IMR-90 (cell line): ENCODE data around the gene CAMK2G. TPM values are rescaled to one million over a fixed set of nuclear protein-coding genes. Genes with fewer than 3 reads are reported as not detected.

Experiments used
- ATAC-seq: fragments of 200-7000 bp; cut with Tn5 transposase; 2 replicates; pipeline ENCODE4 v1.9.1; 2020; ENCODE audit warnings: low read depth, mild to moderate bottlenecking, moderate library complexity
- BruUV-seq: library from RNA; stranded (reverse); fragments of 400-500 nt; replicated peaks from 2 replicates; lab custom pipeline; 2021; lab: Mats Ljungman, UMichigan
- CTCF ChIA-PET: fragments of 300-600 bp; formaldehyde crosslinking; extraction: SDS; loops from one replicate; lab custom pipeline; 2021; ENCODE audit warnings: antibody characterized with exemption; lab: Yijun Ruan, JAX
- POLR2A ChIA-PET: fragments of 300-600 bp; sonication (Branson Sonifier 250); formaldehyde crosslinking; loops from one replicate; lab custom pipeline; 2022; ENCODE audit warnings: antibody characterized with exemption; ENCODE audit not compliant: unreplicated experiment; lab: Charles Lee
- DNase-seq: peaks from one replicate; pipeline ENCODE4 v3.0.0; 2013
- H2AFZ ChIP-seq: replicated peaks from 2 replicates; pipeline ENCODE3; 2013; ENCODE audit warnings: low read length, mild to moderate bottlenecking; ENCODE audit not compliant: poor library complexity
- H2AK5ac ChIP-seq: 2 replicates; pipeline ENCODE4 v1.6.1; 2013; ENCODE audit warnings: low read depth, low read length, inconsistent platforms
- H2AK9ac ChIP-seq: replicated peaks from 2 replicates; pipeline ENCODE3; 2013; ENCODE audit warnings: mild to moderate bottlenecking, low read depth, low read length, moderate library complexity; ENCODE audit not compliant: poor library complexity
- H2BK120ac ChIP-seq: 2 replicates; pipeline ENCODE4 v1.6.1; 2013; ENCODE audit warnings: low read depth, low read length, inconsistent platforms
- H2BK15ac ChIP-seq: 3 replicates; pipeline ENCODE4 v1.6.1; 2013; ENCODE audit warnings: low read depth, low read length, inconsistent platforms
- H2BK20ac ChIP-seq: 2 replicates; pipeline ENCODE4 v1.6.1; 2013; ENCODE audit warnings: low read depth, mild to moderate bottlenecking, inconsistent platforms, low read length, moderate library complexity
- H2BK5ac ChIP-seq: 2 replicates; pipeline ENCODE4 v1.6.1; 2013; ENCODE audit warnings: mild to moderate bottlenecking, low read depth, low read length, inconsistent platforms; ENCODE audit not compliant: poor library complexity, severe bottlenecking
- H3K14ac ChIP-seq: replicated peaks from 2 replicates; pipeline ENCODE4 v1.6.1; 2013; ENCODE audit warnings: low read depth, low read length, inconsistent platforms
- H3K18ac ChIP-seq: 2 replicates; pipeline ENCODE4 v1.6.1; 2013; ENCODE audit warnings: low read depth, low read length, control low read depth
- H3K23ac ChIP-seq: 2 replicates; pipeline ENCODE4 v1.6.1; 2013; ENCODE audit warnings: low read depth, low read length, inconsistent platforms
- H3K27ac ChIP-seq: 2 replicates; pipeline ENCODE4 v1.5.1; 2013; ENCODE audit warnings: mild to moderate bottlenecking, control low read depth, low read length; ENCODE audit not compliant: insufficient read depth
- H3K27me3 ChIP-seq: 2 replicates; pipeline ENCODE4 v1.6.1; 2013; ENCODE audit warnings: low read length; ENCODE audit not compliant: control insufficient read depth, insufficient read depth
- H3K36me3 ChIP-seq: 2 replicates; pipeline ENCODE4 v1.6.1; 2013; ENCODE audit warnings: low read length, mixed read lengths; ENCODE audit not compliant: control insufficient read depth, insufficient read depth
- H3K4ac ChIP-seq: 2 replicates; pipeline ENCODE4 v1.6.1; 2013; ENCODE audit warnings: low read depth, low read length, inconsistent platforms
- H3K4me1 ChIP-seq: 2 replicates; pipeline ENCODE4 v1.6.1; 2013; ENCODE audit warnings: low read length, mixed read lengths; ENCODE audit not compliant: control insufficient read depth, insufficient read depth
- H3K4me2 ChIP-seq: 2 replicates; pipeline ENCODE4 v1.6.1; 2013; ENCODE audit warnings: low read depth, mild to moderate bottlenecking, control low read depth, low read length, moderate library complexity
- H3K4me3 ChIP-seq: 2 replicates; pipeline ENCODE4 v1.5.1; 2013; ENCODE audit warnings: low read depth, mild to moderate bottlenecking, control low read depth, low read length, moderate library complexity; ENCODE audit not compliant: insufficient read depth
- H3K56ac ChIP-seq: 2 replicates; pipeline ENCODE4 v1.6.1; 2013; ENCODE audit warnings: low read length, inconsistent platforms; ENCODE audit not compliant: insufficient read depth; ENCODE audit errors: extremely low read depth
- H3K79me1 ChIP-seq, 2 experiments: 2 replicates each; pipeline ENCODE4 v1.6.1; 2013; ENCODE audit warnings: low read length in 2 of 2, inconsistent platforms in 1 of 2, low read depth in 1 of 2
- H3K9ac ChIP-seq: 2 replicates; pipeline ENCODE4 v1.6.1; 2013; ENCODE audit warnings: low read depth, low read length, control low read depth
- H3K9me1 ChIP-seq: 2 replicates; pipeline ENCODE4 v1.6.1; 2013; ENCODE audit warnings: low read length, inconsistent platforms; ENCODE audit not compliant: insufficient read depth
- H3K9me3 ChIP-seq: 2 replicates; pipeline ENCODE4 v1.6.1; 2013; ENCODE audit warnings: low read length; ENCODE audit not compliant: control insufficient read depth, insufficient read depth
- H4K20me1 ChIP-seq: 2 replicates; pipeline ENCODE4 v1.6.1; 2013; ENCODE audit warnings: low read length, inconsistent platforms; ENCODE audit not compliant: insufficient read depth
- H4K5ac ChIP-seq: 2 replicates; pipeline ENCODE4 v1.6.1; 2013; ENCODE audit warnings: mild to moderate bottlenecking, low read depth, low read length, control low read depth
- H4K8ac ChIP-seq, 2 experiments: 2 replicates each; pipeline ENCODE4 v1.6.1; 2013; ENCODE audit warnings: low read depth in 2 of 2, low read length in 2 of 2, control low read depth in 1 of 2, inconsistent platforms in 1 of 2
- H4K91ac ChIP-seq: 2 replicates; pipeline ENCODE4 v1.6.1; 2013; ENCODE audit warnings: low read depth, low read length, inconsistent platforms; ENCODE audit not compliant: insufficient read depth
- FOS ChIP-seq: fragments of 150-350 bp; IDR thresholded peaks from 2 replicates; pipeline ENCODE4 v1.6.1; 2016; ENCODE audit warnings: low read depth, low read length
- SMC3 ChIP-seq: fragments of 150-350 bp; IDR thresholded peaks from 2 replicates; pipeline ENCODE4 v1.6.1; 2016; ENCODE audit warnings: low read depth, mild to moderate bottlenecking, antibody characterized with exemption, low read length, moderate library complexity
- WGBS, 2 experiments: methylation state at CpG; one replicate each; pipeline versions ENCODE4 v1.1.5 to v1.1.7; 2013; ENCODE audit warnings: missing lambda C conversion rate in 2 of 2; ENCODE audit not compliant: insufficient read length in 1 of 2; ENCODE audit errors: extremely low coverage in 2 of 2; 5-methylcytosine and 5-hydroxymethylcytosine counted together
- dilution Hi-C: fragments of 300-500 bp; cut with HindIII; formaldehyde crosslinking; loops from one replicate; pipeline ENCODE4 v1.14.3; 2018; ENCODE audit warnings: low sequenced_read_pairs; ENCODE audit not compliant: unreplicated experiment
- in situ Hi-C: fragments of 300-500 bp; cut with MboI; formaldehyde crosslinking; loops from 3 replicates; pipeline ENCODE4 v1.14.3; 2019; ENCODE audit warnings: low sequenced_read_pairs, inconsistent platforms, mixed read lengths
- intact Hi-C: fragments of 100-400 bp; cut with micrococcal nuclease; formaldehyde crosslinking; loops from 2 replicates; pipeline ENCODE4 v1.10.0; 2022
- polyA plus RNA-seq, 3 experiments: library from polyadenylated mRNA; depleted of rRNA; stranded (reverse); fragments of >200 nt; gene quantifications; 2 replicates each; pipeline ENCODE4 v1.2.3, GENCODE V29; 2012; ENCODE audit warnings: low replicate concordance in 1 of 3
- total RNA-seq: library from RNA; depleted of rRNA; stranded (reverse); fragments of >200 nt; gene quantifications from 2 replicates; pipeline ENCODE4 v1.2.3, GENCODE V29; 2012

CAMK2G gene
- total and polyA plus RNA-seq, 2 of the 4 experiments (the other 2 are of a cell fraction) = 20.4 to 25.4 TPM

- 0 out of 4 replicates have a peak overlapping the region, but pooled peaks of 1 of the 2 experiments have one; percentile 13 for H4K8ac ChIP-seq
- peak overlapping the region; percentile 38; the same call in 1 of the 2 replicates for H3K4ac ChIP-seq
- intact Hi-C loops = no loop called here
- dilution Hi-C loops = no loop called here
- H3K79me1 ChIP-seq = peaks cover 9 to 19% of the 10 kb centered on the region in 2 experiments
- in situ Hi-C loops = no loop called here
- peaks cover 2% of the 10 kb centered on the region; the same call in 1 of the 2 replicates for H3K36me3 ChIP-seq
- ChIA-PET POLR2A (no interaction called here), CTCF (interaction anchor here (0.7 to 1.6 kb wide), 2 partner anchors 27 to 123 kb away, joined by 4 to 14 read pairs; no protein-coding TSS in a partner anchor)
- H3K14ac ChIP-seq = peak overlapping the region; percentile 62; the same call in 1 of the 2 replicates
- no TSS peak for BruUV-seq
- no peaks in the 10 kb centered on the region for H3K27me3 ChIP-seq
- H2AK5ac ChIP-seq = peak overlapping the region; percentile 55
- WGBS, 2 experiments = no CpG with 5 or more reads among the region's 4 CpGs
- H4K5ac ChIP-seq = no peak overlapping the region
- H2BK5ac ChIP-seq = no peak overlapping the region
- no peaks in the 10 kb centered on the region for H3K9me3 ChIP-seq
- H3K4me3 ChIP-seq = no peak overlapping the region
- no peak overlapping the region for H3K9ac ChIP-seq
- H3K27ac ChIP-seq = no peak overlapping the region
- H2BK120ac ChIP-seq = no peak overlapping the region
- peaks cover 9% of the 10 kb centered on the region for H3K4me1 ChIP-seq
- ATAC-seq (no peak), DNase-seq (peak; percentile 58)
- H3K23ac ChIP-seq = no peak overlapping the region; the same call in 1 of the 2 replicates
- no peak overlapping the region for H2BK20ac ChIP-seq
- H4K91ac ChIP-seq = peak overlapping the region; percentile 23; the same call in 1 of the 2 replicates
- TF ChIP-seq SMC3 (no peak), FOS (peak; percentile 45)
- H2AFZ ChIP-seq = no peak overlapping the region
- no peak overlapping the region for H3K18ac ChIP-seq
- H4K20me1 ChIP-seq = peaks cover 14% of the 10 kb centered on the region
- H2BK15ac ChIP-seq = peak overlapping the region; percentile 25; the same call in 1 of the 3 replicates
- H3K9me1 ChIP-seq = peaks cover 6% of the 10 kb centered on the region
- peak overlapping the region; percentile 45 for H2AK9ac ChIP-seq
- H3K56ac ChIP-seq = no peak overlapping the region
- H3K4me2 ChIP-seq = no peak overlapping the region
These were observed 2.6 kb upstream of the CAMK2G start for GRCh38 chr10:73876971-73877370.
